IPS DF 4.7 (cell line): ENCODE results near the gene SLC4A8.

Experiments
- DNase-seq: peaks from one replicate; pipeline ENCODE4 v3.0.0-alpha.2; 2013; ENCODE audit warnings: low spot score; ENCODE audit errors: extremely low read depth

Gene SLC4A8

GRCh38 chr12:51525518-51525917, 100.9 kb downstream of the SLC4A8 start:
- no peak for DNase-seq

- no peak for DNase-seq
Measured at GRCh38 chr12:51527966-51528365, 103.3 kb downstream of the SLC4A8 start.

- DNase-seq, result no peak
Measured at GRCh38 chr12:51528852-51529650, 104.4 kb downstream of the SLC4A8 start.

- no peak for DNase-seq
Measured at GRCh38 chr12:51529651-51529970, 105.0 kb downstream of the SLC4A8 start.

- no peak for DNase-seq
Measured at GRCh38 chr12:51530208-51530607, 105.6 kb downstream of the SLC4A8 start.

GRCh38 chr12:51531284-51531977, 106.8 kb downstream of the SLC4A8 start:
- DNase-seq, result no peak

- DNase-seq, result peak; percentile 72
Measured at GRCh38 chr12:51531978-51532497, 107.4 kb downstream of the SLC4A8 start.

GRCh38 chr12:51533799-51534198, 109.2 kb downstream of the SLC4A8 start:
- DNase-seq, result no peak

GRCh38 chr12:51534216-51535074, 109.8 kb downstream of the SLC4A8 start:
- DNase-seq, result no peak

- no peak for DNase-seq
Measured at GRCh38 chr12:51536159-51536558, 111.5 kb downstream of the SLC4A8 start.

GRCh38 chr12:51538149-51538548, 113.5 kb downstream of the SLC4A8 start:
- no peak for DNase-seq

- no peak for DNase-seq
Measured at GRCh38 chr12:51538599-51538998, 114.0 kb downstream of the SLC4A8 start.

- no peak for DNase-seq
Measured at GRCh38 chr12:51540996-51541395, 116.4 kb downstream of the SLC4A8 start.

GRCh38 chr12:51546097-51546496, 121.5 kb downstream of the SLC4A8 start:
- DNase-seq, result no peak

GRCh38 chr12:51547606-51548005, 123.0 kb downstream of the SLC4A8 start:
- DNase-seq, result no peak

- no peak for DNase-seq
Measured at GRCh38 chr12:51548241-51548640, 123.6 kb downstream of the SLC4A8 start.

GRCh38 chr12:51549637-51550036, 125.0 kb downstream of the SLC4A8 start:
- DNase-seq, result no peak
